ENCODE data around the gene CALML5. TPM values are rescaled to one million over a fixed set of nuclear protein-coding genes. Genes with fewer than 3 reads are reported as not detected.
A peak's percentile ranks its signal among the peaks of the same experiment; 100 is the strongest.

Gene CALML5
- total RNA-seq, 1 donor from 2014 or later = not detected

- TF ChIP-seq EZH2 (IDR thresholded peaks at IDR 0.05) (no peak), EZH2phosphoT487 (IDR thresholded peaks at IDR 0.05) (no peak), CTCF (IDR thresholded peaks at IDR 0.05) (no peak)
- Mint-ChIP-seq H3K4me1 (peaks cover 11% of the 10 kb centered on the region), H3K9me3 (peaks cover 22% of the 10 kb centered on the region), H3K27me3 (ENCODE audit: insufficient read depth, low read depth) (peaks cover 2% of the 10 kb centered on the region), H3K27ac (no peak overlapping the region), H3K4me3 (no peak overlapping the region), H3K36me3 (no peaks in the 10 kb centered on the region)
- Histone ChIP-seq H3K36me3 (peaks cover 5% of the 10 kb centered on the region), H3K4me3 (no peak overlapping the region), H3K27ac (no peak overlapping the region), H3K79me2 (ENCODE audit: low read depth) (no peaks in the 10 kb centered on the region), H3K9me3 (ENCODE audit: low read depth) (peaks cover 12% of the 10 kb centered on the region), H3K4me1 (no peaks in the 10 kb centered on the region), H3F3A (ENCODE audit: low read depth) (no peaks in the 10 kb centered on the region), H3K27me3 (no peaks in the 10 kb centered on the region), H4K20me1 (ENCODE audit: low read depth) (no peaks in the 10 kb centered on the region), H2AFZ (replicated peaks) (peak overlapping the region; percentile 20), H3K4me2 (no peak overlapping the region), H3K9ac (no peak overlapping the region)
- DNase-seq (ENCODE audit: low spot score) = no peak
These were observed 39.1 kb upstream of the CALML5 start for GRCh38 chr10:5538446-5538845.

GRCh38 chr10:5537684-5538083 is 38.3 kb upstream of the CALML5 start:
- Histone ChIP-seq H3K4me3 (no peak overlapping the region), H2AFZ (replicated peaks) (no peak overlapping the region), H3K27ac (no peak overlapping the region), H3K4me2 (no peak overlapping the region), H3K9me3 (ENCODE audit: low read depth) (peaks cover 8% of the 10 kb centered on the region), H3F3A (ENCODE audit: low read depth) (no peaks in the 10 kb centered on the region), H3K9ac (no peak overlapping the region), H4K20me1 (ENCODE audit: low read depth) (no peaks in the 10 kb centered on the region), H3K79me2 (ENCODE audit: low read depth) (no peaks in the 10 kb centered on the region), H3K27me3 (no peaks in the 10 kb centered on the region), H3K36me3 (peaks cover 5% of the 10 kb centered on the region), H3K4me1 (no peaks in the 10 kb centered on the region)
- peaks cover 2% of the 10 kb centered on the region for H3K27me3 Mint-ChIP-seq (ENCODE audit: insufficient read depth, low read depth)
- H3K4me3 Mint-ChIP-seq = no peak overlapping the region
- no peaks in the 10 kb centered on the region for H3K36me3 Mint-ChIP-seq
- no peak for DNase-seq (ENCODE audit: low spot score)
- no peak overlapping the region for H3K27ac Mint-ChIP-seq
- no peak for TF ChIP-seq CTCF (IDR thresholded peaks at IDR 0.05)
- TF ChIP-seq EZH2phosphoT487 (IDR thresholded peaks at IDR 0.05) = no peak
- no peak for TF ChIP-seq EZH2 (IDR thresholded peaks at IDR 0.05)
- H3K9me3 Mint-ChIP-seq = peaks cover 21% of the 10 kb centered on the region
- H3K4me1 Mint-ChIP-seq = peaks cover 16% of the 10 kb centered on the region

- H4K20me1 ChIP-seq (ENCODE audit: low read depth) = no peaks in the 10 kb centered on the region
- no peaks in the 10 kb centered on the region for H3K27me3 ChIP-seq
- H3K36me3 ChIP-seq = no peaks in the 10 kb centered on the region
- no peak overlapping the region for H3K9ac ChIP-seq
- Mint-ChIP-seq H3K9me3 (peaks cover 16% of the 10 kb centered on the region), H3K36me3 (no peaks in the 10 kb centered on the region), H3K27me3 (ENCODE audit: insufficient read depth, low read depth) (peaks cover 3% of the 10 kb centered on the region), H3K4me3 (no peak overlapping the region), H3K4me1 (peaks cover 17% of the 10 kb centered on the region), H3K27ac (no peak overlapping the region)
- no peak for TF ChIP-seq EZH2 (IDR thresholded peaks at IDR 0.05)
- no peak for TF ChIP-seq EZH2phosphoT487 (IDR thresholded peaks at IDR 0.05)
- TF ChIP-seq CTCF (IDR thresholded peaks at IDR 0.05) = no peak
- H3K9me3 ChIP-seq (ENCODE audit: low read depth) = no peaks in the 10 kb centered on the region
- no peaks in the 10 kb centered on the region for H3K79me2 ChIP-seq (ENCODE audit: low read depth)
- H2AFZ ChIP-seq (replicated peaks) = peak overlapping the region; percentile 12
- no peak for DNase-seq (ENCODE audit: low spot score)
- no peaks in the 10 kb centered on the region for H3K4me1 ChIP-seq
- H3F3A ChIP-seq (ENCODE audit: low read depth) = no peaks in the 10 kb centered on the region
- H3K4me3 ChIP-seq = no peak overlapping the region
- no peak overlapping the region for H3K4me2 ChIP-seq
- no peak overlapping the region for H3K27ac ChIP-seq
These were observed 37.2 kb upstream of the CALML5 start for GRCh38 chr10:5536486-5537081.

Measured in neural progenitor cell (in vitro differentiated cells).